ENCODE data around the gene RAB3GAP1. TPM values are rescaled to one million over a fixed set of nuclear protein-coding genes. Genes with fewer than 3 reads are reported as not detected.
"Not testable (repeated sequence)": the region's sequence is repeated elsewhere in the genome, so short reads cannot be mapped to it uniquely, and the experiment has no call there.

RAB3GAP1 gene
- 10 to 100 TPM; 23.5 to 25.4 TPM for total RNA-seq

- ChIA-PET CTCF (no interaction called here), POLR2A (interaction anchor here (0.6 to 1.1 kb wide), 5 partner anchors 437 to 689 kb away, joined by 3 to 6 read pairs (median 4); partner anchors contain the start of genes R3HDM1 and ZRANB3)
Measured at GRCh38 chr2:135052042-135052876, at the start of gene RAB3GAP1. Gene RAB3GAP1, plus strand, starts transcription at chr2:135052292. Its CDS starts 16 bp downstream, at chr2:135052308.

GRCh38 chr2:135002836-135003235, 49.3 kb upstream of the RAB3GAP1 start:
- ChIA-PET POLR2A (interaction anchor here (0.6 kb wide), 1 partner anchor 241 kb away, joined by 3 read pairs; no protein-coding TSS in a partner anchor), CTCF (interaction anchor here (1.6 to 2.5 kb wide), 2 partner anchors 740 to 795 kb away, joined by 3 to 8 read pairs; no protein-coding TSS in a partner anchor)

- ChIA-PET POLR2A (no interaction called here), CTCF (interaction anchor here (0.6 to 2.5 kb wide), 15 partner anchors 10 to 794 kb away, joined by 3 to 9 read pairs (median 4); partner anchors contain the start of gene MAP3K19)
Measured at GRCh38 chr2:135004005-135004746, 47.9 kb upstream of the RAB3GAP1 start.

- CTCF ChIA-PET, result interaction anchor here (0.9 kb wide), 1 partner anchor 704 kb away, joined by 3 read pairs; no protein-coding TSS in a partner anchor
- POLR2A ChIA-PET, result no interaction called here
Measured at GRCh38 chr2:135005753-135006152, 46.3 kb upstream of the RAB3GAP1 start.

- ChIA-PET POLR2A (no interaction called here), CTCF (no interaction called here)
Measured at GRCh38 chr2:135009339-135009738, 42.8 kb upstream of the RAB3GAP1 start.

- ChIA-PET CTCF (no interaction called here), POLR2A (no interaction called here)
Measured at GRCh38 chr2:135010200-135010942, 41.7 kb upstream of the RAB3GAP1 start.

GRCh38 chr2:135011633-135012032, 40.5 kb upstream of the RAB3GAP1 start:
- ChIA-PET POLR2A (no interaction called here), CTCF (no interaction called here)

- CTCF ChIA-PET, result no interaction called here
- POLR2A ChIA-PET, result no interaction called here
Measured at GRCh38 chr2:135021618-135022017, 30.5 kb upstream of the RAB3GAP1 start.

GRCh38 chr2:135022952-135023880, 28.9 kb upstream of the RAB3GAP1 start:
- ChIA-PET CTCF (no interaction called here), POLR2A (no interaction called here)

GRCh38 chr2:135023886-135024485, 28.1 kb upstream of the RAB3GAP1 start:
- POLR2A ChIA-PET, result no interaction called here

GRCh38 chr2:135029481-135030134, 22.5 kb upstream of the RAB3GAP1 start:
- POLR2A ChIA-PET, result no interaction called here
- CTCF ChIA-PET, result no interaction called here

More at GRCh38 chr2:135023886-135024485, 28.1 kb upstream of the RAB3GAP1 start:
- CTCF ChIA-PET, result no interaction called here

GRCh38 chr2:135030826-135031225, 21.3 kb upstream of the RAB3GAP1 start:
- CTCF ChIA-PET, result no interaction called here
- POLR2A ChIA-PET, result no interaction called here

GRCh38 chr2:135033216-135033615, 18.9 kb upstream of the RAB3GAP1 start:
- POLR2A ChIA-PET, CTCF ChIA-PET: not testable (repeated sequence)

- CTCF ChIA-PET, result interaction anchor here (1.3 kb wide), 1 partner anchor 34 kb away, joined by 4 read pairs; no protein-coding TSS in a partner anchor
- POLR2A ChIA-PET, result no interaction called here
Measured at GRCh38 chr2:135037831-135038230, 14.3 kb upstream of the RAB3GAP1 start.

- ChIA-PET CTCF (interaction anchor here (1.3 kb wide), 2 partner anchors 22 to 24 kb away, joined by 3 to 4 read pairs; no protein-coding TSS in a partner anchor), POLR2A (no interaction called here)
Measured at GRCh38 chr2:135043345-135043744, 8.7 kb upstream of the RAB3GAP1 start.

GRCh38 chr2:135047300-135047699, 4.8 kb upstream of the RAB3GAP1 start, which contains the start of gene MAP3K19:
Gene MAP3K19, minus strand, starts transcription at chr2:135047447. Its CDS starts 22,800 bp downstream, at chr2:135024647.
- ChIA-PET CTCF (interaction anchor here (1.5 kb wide), 1 partner anchor 43 kb away, joined by 4 read pairs; no protein-coding TSS in a partner anchor), POLR2A (no interaction called here)

- CTCF ChIA-PET, result interaction anchor here (1.5 kb wide), 1 partner anchor 44 kb away, joined by 4 read pairs; no protein-coding TSS in a partner anchor
- POLR2A ChIA-PET, result no interaction called here
Measured at GRCh38 chr2:135048122-135048521, 4.0 kb upstream of the RAB3GAP1 start.

- ChIA-PET POLR2A (no interaction called here), CTCF (interaction anchor here (1.2 kb wide), 1 partner anchor 15 kb away, joined by 3 read pairs; no protein-coding TSS in a partner anchor)
Measured at GRCh38 chr2:135050132-135050531, 2.0 kb upstream of the RAB3GAP1 start.

All from activated CD8-positive, alpha-beta memory T cell treated with anti-CD3 and anti-CD28 coated beads for 36 hours (primary cell).